Femur (tissue), 1 donor: ENCODE data around the gene AFAP1.

Experiments
- DNase-seq: peaks from one replicate; pipeline ENCODE4 v3.0.0-alpha.2; 2017

The AFAP1 gene

DNA sequence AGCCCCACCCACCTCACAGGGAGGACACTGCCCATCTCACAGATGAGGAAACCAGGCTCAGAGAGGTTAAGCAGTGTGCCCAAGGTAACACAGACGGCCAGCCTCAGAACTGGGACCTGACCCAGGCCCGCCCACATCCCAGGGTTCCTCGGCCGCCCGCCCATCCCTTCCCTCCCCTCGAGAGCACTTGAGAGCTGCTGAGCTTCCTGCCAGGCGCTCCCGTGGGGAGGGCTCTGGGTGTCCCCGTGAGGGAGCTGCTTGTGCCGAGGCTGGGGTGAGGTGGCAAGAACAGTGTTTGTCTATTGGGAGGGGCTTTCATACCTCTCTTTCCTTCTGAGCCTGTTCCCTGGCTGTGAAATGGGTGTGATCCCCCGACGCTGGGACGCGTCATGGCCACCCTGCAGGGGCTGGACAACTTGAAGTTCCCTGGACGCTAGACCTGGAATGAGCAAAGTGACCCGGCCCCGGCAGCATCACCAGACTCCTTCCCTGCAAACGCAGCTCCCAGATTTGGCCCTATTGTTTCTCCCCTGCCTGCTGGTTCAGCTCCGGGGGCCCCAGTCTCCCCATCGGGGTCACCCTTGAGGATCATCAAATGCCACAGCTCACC is 204.9 kb downstream of the AFAP1 start:
- DNase-seq: no peak

DNA sequence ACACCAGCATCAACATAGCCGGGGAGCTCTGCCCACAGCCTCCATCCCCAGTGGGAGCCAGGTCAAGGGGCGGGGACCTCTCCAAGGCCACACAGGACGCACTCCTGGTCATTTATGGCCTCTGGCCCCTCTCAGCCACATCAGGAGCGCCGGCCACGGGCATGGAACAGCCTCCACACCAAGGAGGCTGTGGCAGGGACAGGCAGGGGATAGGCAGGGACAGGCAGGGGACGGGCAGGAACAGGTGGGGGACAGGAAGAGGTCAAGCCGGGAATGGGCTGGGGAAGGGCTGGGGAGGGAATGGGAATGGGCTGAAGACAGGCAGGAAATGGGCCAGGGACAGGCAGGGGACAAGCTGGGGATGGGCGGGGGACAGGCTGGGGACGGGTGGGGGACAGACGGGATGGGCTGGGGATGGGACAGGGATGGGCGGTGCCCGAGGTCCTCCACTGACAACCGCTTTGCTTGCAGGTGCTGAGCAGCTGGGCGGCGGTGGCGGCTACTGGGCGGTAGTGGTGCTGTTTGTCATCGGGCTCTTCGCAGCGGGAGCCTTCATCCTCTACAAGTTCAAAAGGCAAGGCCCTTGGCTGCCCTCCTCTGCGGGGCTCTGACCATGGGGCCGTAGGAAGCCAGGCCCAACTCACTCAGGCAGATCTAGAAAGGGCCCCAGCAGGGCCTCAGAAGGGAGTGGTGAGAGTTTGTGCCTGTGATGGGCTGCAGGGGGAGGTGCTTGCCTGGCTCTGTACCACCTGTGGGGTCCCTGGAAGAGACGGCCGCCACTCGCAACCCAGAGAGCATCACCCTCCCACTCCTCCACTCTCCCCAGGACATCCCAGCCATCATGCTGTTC is 205.6 kb downstream of the AFAP1 start:
- no peak for DNase-seq

DNA sequence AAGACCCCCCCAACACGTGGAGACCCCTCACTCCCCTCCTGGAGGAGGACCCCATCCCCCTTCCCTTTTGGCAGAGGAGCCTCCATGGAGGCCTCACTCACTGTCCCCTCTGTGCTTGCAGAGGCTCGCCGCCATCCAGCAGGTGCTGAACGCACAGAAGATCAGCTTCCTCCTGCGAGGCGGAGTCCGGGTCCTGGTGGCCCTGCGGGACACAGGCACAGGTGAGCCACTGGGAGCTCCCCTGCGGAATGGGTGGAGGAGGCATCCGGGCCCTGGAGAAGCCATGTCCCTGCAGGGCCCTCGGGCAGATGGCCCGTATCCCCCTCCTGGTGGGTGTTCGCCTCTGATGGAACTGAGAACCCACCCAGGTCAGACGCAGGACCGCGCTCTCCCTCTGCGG is 206.5 kb downstream of the AFAP1 start:
- DNase-seq: no peak

DNA sequence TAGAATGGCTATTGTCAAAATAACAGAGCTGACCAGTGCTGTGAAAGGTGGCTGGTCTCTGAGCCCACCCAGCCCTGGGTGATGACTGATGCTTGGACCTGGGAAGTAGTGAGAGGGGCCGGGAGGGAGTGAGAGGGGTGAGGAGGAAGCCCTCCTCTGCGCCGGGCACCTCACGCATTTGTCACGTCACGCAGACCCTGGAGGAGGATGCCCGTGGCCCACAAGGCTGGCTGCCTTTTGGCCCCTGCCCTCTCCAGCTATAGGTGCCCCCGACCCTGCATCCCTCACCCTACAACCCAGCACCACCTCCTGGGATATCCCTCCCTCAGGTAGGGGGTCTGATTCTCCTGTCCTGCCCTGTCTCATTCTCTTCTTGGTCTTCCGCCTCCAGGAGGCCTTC is 207.4 kb downstream of the AFAP1 start:
- DNase-seq: no peak

DNA sequence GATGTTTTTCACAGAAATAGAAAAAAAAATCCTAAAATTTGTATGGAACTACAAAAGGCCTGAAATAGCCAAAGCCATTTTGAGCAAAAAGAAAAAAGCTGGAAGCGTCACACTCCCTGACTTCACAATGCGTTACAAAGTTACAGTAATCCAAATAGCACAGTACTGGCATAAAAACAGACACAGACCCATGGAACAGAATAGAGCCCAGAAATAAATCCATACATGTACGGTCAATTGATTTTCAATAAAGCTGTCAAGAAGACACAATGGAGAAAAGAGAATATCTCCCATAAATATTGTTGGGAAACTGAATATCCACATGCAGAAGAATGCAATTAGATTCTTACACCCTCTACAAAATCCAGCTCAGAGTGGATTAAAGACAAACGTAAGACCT is 208.2 kb downstream of the AFAP1 start:
- DNase-seq: no peak

DNA sequence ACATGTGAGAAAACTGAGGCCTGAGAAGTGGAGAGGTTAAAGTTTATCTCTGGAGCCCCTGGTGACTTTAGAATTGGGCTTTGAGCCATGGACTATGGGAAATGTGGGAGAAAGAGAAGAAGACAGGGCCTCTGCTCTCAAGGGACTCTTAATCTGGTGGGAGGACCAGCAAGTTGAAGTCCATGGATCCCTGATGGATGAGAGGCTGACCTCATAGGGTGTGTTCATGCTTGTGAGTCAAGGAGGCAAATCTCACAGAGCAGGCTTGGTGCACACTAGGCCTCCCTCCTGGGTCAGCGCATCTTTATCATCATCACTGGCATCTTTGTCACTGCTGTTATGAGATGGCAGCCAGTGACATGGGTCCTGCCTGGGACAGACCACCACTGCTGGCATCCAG is 211.9 kb downstream of the AFAP1 start:
- DNase-seq: no peak

DNA sequence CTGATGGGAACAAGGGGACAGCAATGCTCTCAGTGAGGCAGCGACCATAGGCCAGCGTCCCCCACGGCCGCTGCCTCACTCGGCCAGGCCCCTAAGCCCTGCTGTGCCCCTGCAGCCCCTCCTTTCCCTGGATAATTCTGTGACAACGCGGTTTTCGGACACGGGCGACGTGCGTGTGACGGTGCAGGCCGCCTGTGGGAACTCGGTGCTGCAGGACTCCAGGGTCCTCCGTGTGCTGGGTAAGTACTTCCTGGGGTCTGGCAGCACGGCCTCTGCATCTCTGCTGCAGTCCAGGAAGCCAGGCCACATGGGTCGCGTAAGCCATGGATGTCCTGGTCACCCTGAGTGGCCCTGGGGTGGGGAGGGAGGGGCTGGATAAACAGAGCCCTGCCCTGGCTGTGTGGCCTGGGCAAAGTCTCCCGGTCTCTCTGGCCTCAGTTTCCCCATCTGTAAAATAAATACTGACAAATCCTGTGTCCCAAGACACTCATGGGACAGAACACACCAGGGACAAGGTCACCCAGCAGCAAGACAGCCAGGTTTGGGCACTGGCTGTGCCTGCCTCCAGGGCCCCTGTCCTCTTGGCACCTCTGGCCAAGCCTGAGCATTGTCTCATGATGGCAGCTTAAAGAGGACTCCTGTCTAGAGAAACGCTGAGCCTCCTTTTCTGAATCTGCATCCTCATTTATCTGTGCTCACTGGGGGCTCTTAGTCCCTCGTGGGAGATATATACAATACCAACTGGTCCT is 212.8 kb downstream of the AFAP1 start:
- DNase-seq: no peak

DNA sequence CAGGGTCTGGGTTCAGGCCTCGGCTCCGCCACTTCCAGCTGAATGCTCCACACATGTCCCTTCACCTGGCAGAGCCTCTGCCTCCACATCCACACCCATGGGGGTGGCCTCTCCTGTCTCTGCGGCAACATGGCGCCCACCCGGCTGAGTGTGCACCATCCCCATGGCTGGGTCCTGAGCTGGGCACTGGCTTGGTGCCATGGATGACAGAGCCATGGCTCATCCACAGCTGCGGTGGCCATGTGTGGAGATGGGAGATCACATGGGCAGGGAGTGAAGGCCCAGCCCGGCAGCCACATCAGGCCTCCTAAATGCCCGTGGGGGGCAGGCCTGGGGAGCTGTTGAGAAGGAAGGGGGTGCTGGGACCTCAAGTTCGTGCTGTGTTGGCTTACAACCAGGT is 213.7 kb downstream of the AFAP1 start:
- no peak for DNase-seq

DNA sequence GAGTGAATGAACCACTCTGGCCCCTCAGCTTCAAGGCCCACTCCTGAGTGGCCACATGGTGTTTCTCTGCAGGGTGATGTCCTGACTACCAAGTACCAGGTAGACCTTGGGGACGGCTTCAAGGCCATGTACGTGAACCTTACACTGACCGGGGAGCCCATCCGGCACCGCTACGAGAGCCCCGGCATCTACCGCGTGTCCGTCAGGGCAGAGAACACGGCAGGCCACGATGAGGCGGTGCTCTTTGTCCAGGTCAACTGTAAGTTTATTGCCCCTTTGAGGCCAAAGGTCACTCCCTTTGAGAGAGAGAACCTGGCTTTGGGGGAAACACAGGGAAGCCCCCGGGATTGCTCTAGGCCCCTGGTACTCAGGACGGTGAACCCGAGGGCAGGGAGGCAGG is 216.0 kb downstream of the AFAP1 start:
- DNase-seq: no peak

DNA sequence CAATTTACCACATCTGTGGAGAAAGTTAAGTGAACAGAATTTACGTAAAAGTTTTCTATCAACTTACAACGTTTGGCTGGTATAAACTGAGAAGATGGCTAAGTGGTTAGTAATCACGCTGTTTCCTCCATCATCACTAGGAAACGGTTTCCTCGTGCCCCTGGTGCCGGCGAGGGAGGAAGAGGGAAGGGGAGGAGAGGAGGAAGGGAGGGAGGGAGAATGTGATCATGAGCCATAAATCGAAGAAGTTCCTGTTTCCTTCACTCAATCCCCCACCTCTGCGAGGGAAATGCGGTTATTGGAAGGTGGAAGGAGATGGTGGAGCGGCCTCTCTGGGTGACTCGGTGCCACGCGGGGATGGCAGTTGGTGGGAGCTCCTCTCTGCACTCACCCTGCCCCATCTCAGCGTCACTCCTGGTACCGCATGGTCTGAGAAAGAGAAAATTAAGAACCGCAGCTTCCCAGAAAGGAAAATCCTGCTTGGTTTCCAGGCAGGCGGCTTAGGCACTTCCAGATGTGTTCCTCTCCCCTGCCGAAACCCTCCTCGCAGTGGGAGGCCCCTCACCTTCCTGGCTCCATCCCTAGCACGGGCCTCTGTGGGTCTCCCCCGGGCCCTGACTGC is 216.8 kb downstream of the AFAP1 start:
- peak; percentile 46 for DNase-seq

DNA sequence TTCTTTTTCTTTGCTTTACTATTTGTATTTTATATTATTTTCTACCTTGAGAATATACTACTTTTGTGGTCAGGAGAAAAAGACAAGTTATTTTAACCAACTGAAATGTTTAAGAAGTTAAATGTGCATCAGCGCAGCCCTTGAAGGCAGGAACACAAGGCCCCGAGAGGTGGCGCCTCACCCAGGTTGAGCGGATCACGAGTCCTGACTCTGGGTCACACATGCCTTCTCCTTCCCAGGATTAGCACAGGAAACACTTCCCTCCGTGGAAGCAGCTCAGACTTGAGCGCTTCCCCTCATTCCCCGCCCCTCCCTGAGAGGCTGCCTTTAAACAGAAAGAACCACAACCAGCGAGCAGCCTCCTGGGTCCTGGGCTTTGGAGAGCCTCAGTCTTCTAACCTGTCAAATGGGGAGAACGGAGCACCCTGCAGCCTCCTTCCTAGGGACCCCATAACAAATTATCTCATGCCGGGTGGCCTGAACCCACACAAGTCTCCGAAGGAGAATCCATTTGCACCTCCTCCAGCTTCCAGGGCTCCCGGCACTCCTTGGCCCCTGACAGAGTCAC is 217.6 kb downstream of the AFAP1 start:
- no peak for DNase-seq

DNA sequence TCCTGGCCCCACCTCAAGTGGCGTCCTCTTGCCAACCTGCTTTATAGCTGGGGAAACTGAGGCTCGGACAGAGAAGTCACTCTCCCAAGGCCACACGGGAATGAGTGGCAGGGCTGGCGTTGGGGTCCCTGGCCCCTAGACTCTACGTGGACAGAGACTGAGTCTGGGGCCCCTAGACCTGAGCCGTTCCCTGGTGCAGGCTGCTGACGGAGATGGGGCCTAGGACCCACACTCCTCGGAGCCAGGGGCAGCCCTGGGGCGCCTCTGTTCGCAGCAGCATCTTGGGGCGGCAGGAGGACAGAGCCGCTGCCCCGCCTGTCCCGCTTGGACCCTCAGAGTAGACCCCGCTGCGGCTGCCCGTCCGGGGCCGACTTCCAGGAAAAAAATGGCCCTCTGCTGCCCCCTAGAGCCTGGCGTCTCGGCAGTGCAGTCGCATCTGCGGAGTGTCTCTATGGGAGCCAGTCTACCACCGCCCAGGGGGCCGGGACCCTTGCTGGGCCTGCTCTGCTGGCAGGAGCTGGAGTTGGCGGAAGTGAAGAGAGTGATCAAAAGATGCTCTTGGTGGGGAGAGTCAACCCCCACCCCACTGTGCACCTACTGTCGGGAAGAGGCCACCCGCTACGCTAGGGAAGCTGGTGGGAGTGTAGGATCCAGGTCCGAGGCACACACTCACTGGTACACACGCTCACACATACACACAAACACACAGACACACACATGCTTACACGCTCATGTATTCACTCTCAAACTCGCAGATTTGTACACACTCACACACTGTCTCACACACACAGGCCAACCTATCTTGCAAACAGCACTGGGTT is 220.1 kb downstream of the AFAP1 start:
- peak; percentile 78 for DNase-seq

DNA sequence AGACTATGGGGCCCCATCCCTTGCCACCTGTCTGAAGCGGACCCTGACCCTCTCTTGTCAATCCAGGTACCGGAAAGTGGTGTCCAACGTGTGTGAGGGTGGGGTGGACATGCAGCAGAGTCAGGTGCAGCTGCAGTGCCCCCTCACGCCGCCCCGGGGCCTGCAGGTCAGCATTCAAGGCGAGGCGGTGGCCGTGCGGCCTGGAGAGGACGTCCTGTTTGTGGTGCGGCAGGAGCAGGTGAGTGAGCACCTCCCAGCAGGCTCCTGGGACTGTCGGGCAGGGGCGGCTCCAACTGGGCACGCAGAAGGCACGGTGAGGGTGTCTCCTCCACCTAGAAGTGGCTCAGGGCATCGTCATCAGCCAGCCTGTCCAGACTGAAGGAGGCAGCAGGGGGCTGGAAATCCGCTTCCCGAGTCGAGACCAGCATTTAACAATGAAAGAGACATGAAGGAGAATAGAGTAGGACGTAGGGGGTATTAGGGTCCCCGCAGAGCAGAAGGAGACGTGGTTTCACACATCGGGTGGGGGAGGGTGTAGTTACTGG is 221.6 kb downstream of the AFAP1 start:
- DNase-seq: no peak

DNA sequence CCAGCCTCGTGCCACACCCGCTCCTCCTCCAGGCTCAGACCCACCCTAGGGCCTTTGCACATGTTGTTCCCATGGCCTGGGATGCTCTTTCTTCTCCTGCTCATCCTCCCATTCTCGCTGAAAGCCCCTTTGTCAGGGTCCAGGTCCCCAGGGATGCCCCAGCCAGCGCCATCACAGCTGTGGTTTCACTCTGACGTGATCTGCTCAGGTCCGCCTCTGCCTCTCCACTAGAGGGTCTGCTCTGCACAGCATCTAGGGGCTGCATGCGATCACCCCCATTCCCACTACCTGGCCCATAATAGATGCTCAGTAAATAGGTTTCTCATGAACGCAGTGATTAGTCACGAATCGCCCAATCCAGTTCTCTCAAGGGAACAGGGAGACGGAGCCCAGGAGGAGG is 222.5 kb downstream of the AFAP1 start:
- DNase-seq: no peak

DNA sequence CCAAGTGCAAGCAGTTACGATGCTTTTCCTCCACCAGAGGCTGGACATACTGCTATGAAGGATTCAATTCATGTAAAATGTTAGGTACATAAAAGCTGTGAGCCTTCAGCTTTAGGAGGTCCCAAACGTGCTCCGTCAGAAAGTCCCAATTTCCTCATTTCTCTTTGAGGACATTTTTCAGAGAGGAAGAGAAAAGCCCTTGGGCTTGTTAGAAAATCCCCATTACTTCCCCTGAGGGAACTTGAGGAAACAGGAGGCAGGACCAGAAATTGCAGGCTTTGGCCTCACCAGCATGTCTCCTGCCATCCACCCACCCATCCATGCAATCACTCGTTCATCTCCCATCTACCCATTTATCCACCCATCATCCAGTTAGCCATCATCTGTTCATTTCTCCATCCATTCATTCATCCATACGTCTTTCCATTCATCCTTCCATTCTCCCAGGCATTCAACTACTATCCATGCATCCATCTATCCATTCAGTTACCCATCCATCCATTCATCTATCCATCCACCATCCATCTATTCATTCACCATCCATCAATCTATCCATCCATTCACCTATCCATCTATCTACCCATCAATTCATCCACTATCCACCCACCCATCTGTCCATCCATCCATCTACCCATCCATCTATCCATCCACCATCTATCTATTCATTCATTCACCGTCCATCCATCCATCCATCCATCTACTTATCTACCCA is 223.5 kb downstream of the AFAP1 start:
- no peak for DNase-seq

DNA sequence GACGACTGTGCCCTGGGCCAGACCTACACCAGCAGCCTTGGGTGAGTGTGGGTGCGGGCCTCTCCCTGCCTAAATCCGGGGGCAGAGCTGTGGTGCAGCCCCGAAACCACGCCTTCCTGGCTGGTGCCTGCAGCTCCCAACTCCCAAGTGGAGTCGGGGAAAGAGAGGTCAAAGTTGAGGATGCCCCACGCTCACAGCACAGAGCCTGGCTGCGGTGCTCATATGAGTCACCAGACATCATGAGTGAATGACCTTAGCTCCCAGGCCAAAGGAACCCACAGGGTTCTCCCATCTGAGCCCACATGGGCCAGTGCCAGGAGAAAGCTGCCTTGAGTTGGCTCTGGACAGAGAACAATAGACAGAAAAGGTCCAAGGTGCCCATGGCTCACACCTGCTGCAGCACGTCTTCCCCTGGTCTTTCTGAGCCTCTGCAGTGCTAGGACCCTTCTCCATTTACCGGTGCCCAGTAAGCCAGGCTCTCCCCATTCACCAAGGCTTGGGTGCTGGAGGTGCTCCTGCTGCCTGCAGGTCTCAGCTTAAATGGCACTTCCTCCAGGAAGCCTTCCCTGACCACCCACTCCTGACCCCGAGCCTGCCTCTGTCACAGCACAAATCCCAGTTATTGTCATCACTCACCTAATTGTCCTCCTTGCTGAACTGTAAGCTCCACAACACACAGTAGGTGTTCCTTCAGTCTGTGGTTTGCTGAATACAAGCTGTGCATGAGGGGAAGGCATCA is 224.2 kb downstream of the AFAP1 start:
- no peak for DNase-seq

DNA sequence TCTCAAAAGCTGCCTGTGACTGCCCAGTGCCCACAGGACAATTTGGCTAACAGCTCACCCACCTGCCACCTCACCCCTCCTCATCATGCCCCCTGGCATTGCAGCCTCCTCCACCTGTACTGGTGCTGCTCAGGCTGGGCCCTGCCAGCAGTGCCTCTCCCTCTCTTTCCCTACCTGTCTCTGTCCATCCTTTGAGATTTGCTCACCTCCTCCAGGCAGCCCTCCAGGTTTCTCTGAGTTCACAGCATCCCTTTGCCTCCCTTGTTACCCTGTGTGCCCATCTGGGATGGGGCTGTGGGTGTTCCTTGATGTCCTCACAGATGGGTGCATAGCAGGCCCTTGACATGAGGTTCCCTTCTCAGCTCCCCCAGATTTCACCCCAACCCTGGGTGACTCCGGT is 224.9 kb downstream of the AFAP1 start:
- no peak for DNase-seq

DNA sequence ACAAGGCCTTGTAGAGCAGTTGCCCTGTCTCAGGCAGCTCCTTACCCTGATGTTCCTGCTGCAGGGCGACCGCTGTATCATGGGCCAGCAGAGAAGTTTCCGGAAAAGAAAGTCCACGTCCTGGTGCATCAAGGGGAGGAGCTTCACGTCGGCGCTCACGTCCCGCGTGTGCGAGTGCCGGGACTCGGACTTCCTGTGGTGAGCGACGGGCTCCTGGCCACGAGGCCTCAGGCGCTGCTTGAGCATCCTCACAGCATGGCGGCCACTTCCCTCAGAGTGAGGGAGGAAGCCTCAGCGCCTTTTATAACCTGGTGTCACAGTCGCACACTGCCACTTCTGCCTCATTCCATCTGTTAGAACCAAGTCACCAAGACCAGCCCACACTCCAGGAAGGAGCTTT is 225.5 kb downstream of the AFAP1 start:
- DNase-seq: no peak

DNA sequence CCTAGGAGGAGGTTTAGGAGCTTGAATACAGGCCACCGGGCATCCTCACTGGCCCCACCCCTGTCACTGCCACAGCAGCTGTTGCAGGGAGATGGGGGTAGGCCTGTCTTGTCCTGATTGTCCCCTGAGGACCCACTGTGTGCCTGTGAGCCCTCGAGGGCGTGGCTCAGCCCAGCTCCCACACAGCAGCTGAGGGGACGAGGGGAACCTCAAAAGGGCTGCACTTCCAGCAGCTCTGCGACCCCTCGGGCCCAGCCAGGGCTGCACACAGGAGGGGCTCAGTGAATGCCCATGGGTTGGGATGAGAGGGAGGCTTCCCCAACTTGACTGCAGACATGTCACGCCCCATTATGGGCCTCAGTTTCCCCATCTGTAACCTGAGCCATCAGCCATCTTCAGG is 225.9 kb downstream of the AFAP1 start:
- DNase-seq: no peak

DNA sequence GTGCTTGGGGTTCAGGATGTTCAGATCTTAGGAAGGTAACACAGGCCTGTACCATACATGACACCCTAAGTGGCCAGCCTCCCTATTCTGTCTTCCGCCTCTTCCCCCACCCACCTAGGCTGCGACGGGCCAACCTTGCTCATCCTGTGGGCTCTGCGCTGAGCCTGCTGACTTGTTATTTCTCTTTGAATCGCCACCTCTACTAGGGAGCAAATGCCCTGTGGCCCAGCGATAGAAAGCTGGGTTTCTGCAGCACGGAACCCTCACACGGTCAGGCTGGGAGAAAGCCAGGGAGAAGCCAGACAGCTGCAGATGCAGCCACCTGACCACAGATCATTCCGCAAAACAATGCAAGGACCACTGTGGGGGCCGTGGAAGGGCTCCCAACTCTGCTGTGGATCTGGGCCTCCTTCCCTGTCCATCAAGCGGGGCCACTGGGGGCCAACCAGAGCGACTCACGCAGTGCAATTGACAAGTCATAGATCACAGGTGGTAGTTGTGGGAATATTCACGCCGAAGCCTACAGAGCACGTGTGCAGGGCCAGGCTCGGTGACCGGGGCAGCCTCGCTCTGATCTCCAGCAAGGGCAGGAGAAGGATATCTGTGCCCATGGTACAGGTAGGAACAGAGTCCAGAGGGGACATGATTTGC is 227.5 kb downstream of the AFAP1 start:
- no peak for DNase-seq
